K562 (cell line): ENCODE measurements around the gene SLC7A4. TPM values are rescaled to one million over a fixed set of nuclear protein-coding genes. Genes with fewer than 3 reads are reported as not detected.

Experiments used
- BACH1 ChIP-seq: fragments of 200-800 bp; sonication (Bioruptor generic); IDR thresholded peaks from 2 replicates; pipeline ENCODE4 v1.6.1; 2016; ENCODE audit warnings: missing genetic modification characterization, missing compliant biosample characterization
- CBX1 ChIP-seq: sonication (generic); IDR thresholded peaks from 2 replicates; pipeline ENCODE4 v1.6.1; 2016; ENCODE audit warnings: antibody characterized with exemption, low read depth, mild to moderate bottlenecking
- CHD4 ChIP-seq: fragments of 200-600 bp; sonication (generic); IDR thresholded peaks from 3 replicates; pipeline ENCODE4 v1.6.1; 2012; ENCODE audit warnings: low read depth, mild to moderate bottlenecking, mixed read lengths, low read length, inconsistent platforms; ENCODE audit not compliant: insufficient read depth, insufficient replicate concordance, poor library complexity, severe bottlenecking
- FIP1L1 ChIP-seq: fragments of 200-400 bp; formaldehyde crosslinking; IDR thresholded peaks from 2 replicates; pipeline ENCODE4 v1.6.1; 2018; ENCODE audit warnings: mild to moderate bottlenecking, low read depth, low read length; ENCODE audit not compliant: poor library complexity, severe bottlenecking
- HDGF ChIP-seq: fragments of 450-650 bp; IDR thresholded peaks from 2 replicates; pipeline ENCODE4 v1.6.1; 2016
- HMG20A ChIP-seq: fragments of 450-650 bp; formaldehyde crosslinking; conservative IDR thresholded peaks from 2 replicates; pipeline ENCODE4 v1.4.0; 2020; ENCODE audit warnings: mild to moderate bottlenecking, mixed read lengths
- HNRNPK ChIP-seq: fragments of 200-400 bp; formaldehyde crosslinking; IDR thresholded peaks from one replicate; pipeline ENCODE4 v1.6.1; 2018; ENCODE audit warnings: mild to moderate bottlenecking, low read depth, low read length; ENCODE audit not compliant: poor library complexity, severe bottlenecking
- ILF3 ChIP-seq: fragments of 450-650 bp; IDR thresholded peaks from 2 replicates; pipeline ENCODE4 v1.6.1; 2018; ENCODE audit warnings: antibody characterized with exemption, mild to moderate bottlenecking, moderate library complexity, borderline replicate concordance
- MAZ ChIP-seq, 2 experiments: fragments of 450-650 bp in 1 of 2; sonication (generic) in 1 of 2; formaldehyde crosslinking; IDR thresholded peaks in 1 of 2; conservative IDR thresholded peaks in 1 of 2; 2 replicates each; pipeline versions ENCODE4 v1.4.0 to v1.5.0; 2020; ENCODE audit warnings: mild to moderate bottlenecking in 1 of 2, missing genetic modification reagents in 1 of 2
- MCM3 ChIP-seq: fragments of 450-650 bp; IDR thresholded peaks from 2 replicates; pipeline ENCODE4 v1.6.1; 2016
- MITF ChIP-seq: IDR thresholded peaks from 2 replicates; pipeline ENCODE4 v1.6.1; 2014; ENCODE audit warnings: antibody characterized with exemption
- NFE2 ChIP-seq: IDR thresholded peaks from 2 replicates; pipeline ENCODE4 v1.6.1; 2014; ENCODE audit warnings: antibody characterized with exemption, low read depth
- PCBP1 ChIP-seq: fragments of 200-400 bp; formaldehyde crosslinking; IDR thresholded peaks from 2 replicates; pipeline ENCODE4 v1.6.1; 2018; ENCODE audit warnings: mild to moderate bottlenecking, low read depth, low read length; ENCODE audit not compliant: poor library complexity, severe bottlenecking
- RAD21 ChIP-seq, 2 experiments: fragments of 250-450 bp in 1 of 2; fragments of 450-650 bp in 1 of 2; sonication (Bioruptor Pico) in 1 of 2; formaldehyde crosslinking in 1 of 2; IDR thresholded peaks in 1 of 2; conservative IDR thresholded peaks in 1 of 2; 2 replicates each; pipeline versions ENCODE4 v1.4.0 to v1.8.0; 2020 to 2022; ENCODE audit warnings: mild to moderate bottlenecking in 2 of 2, moderate library complexity in 1 of 2
- RBM34 ChIP-seq: fragments of 200-400 bp; formaldehyde crosslinking; IDR thresholded peaks from 2 replicates; pipeline ENCODE4 v1.6.1; 2018; ENCODE audit warnings: low read length, borderline replicate concordance; ENCODE audit not compliant: insufficient read depth
- RFX5 ChIP-seq: IDR thresholded peaks from 2 replicates; pipeline ENCODE4 v1.6.1; 2011; ENCODE audit warnings: low read depth, mild to moderate bottlenecking, improper control_type of control experiment, low read length
- SMAD3 ChIP-seq: fragments of 450-650 bp; formaldehyde crosslinking; conservative IDR thresholded peaks from 2 replicates; pipeline ENCODE4 v1.4.0; 2020; ENCODE audit warnings: mild to moderate bottlenecking
- TCF3 ChIP-seq: sonication (generic); formaldehyde crosslinking; IDR thresholded peaks from 2 replicates; pipeline ENCODE4 v1.4.0; 2020; ENCODE audit warnings: mild to moderate bottlenecking, missing genetic modification reagents
- TFAM ChIP-seq: fragments of 250-450 bp; sonication (Bioruptor Pico); conservative IDR thresholded peaks from 2 replicates; pipeline ENCODE4 v1.5.0; 2021; ENCODE audit warnings: mild to moderate bottlenecking, moderate library complexity
- ZBTB26 ChIP-seq: fragments of 450-650 bp; formaldehyde crosslinking; IDR thresholded peaks from 2 replicates; pipeline ENCODE4 v1.4.0; 2022; ENCODE audit warnings: missing genetic modification characterization
- ZNF395 ChIP-seq: fragments of 200-800 bp; sonication (Bioruptor generic); IDR thresholded peaks from 2 replicates; pipeline ENCODE4 v1.6.1; 2017; ENCODE audit warnings: missing genetic modification characterization, missing compliant biosample characterization
- ZNF668 ChIP-seq: fragments of 250-450 bp; sonication (Bioruptor Pico); IDR thresholded peaks from 2 replicates; pipeline ENCODE4 v1.8.0; 2022; ENCODE audit warnings: mild to moderate bottlenecking, inconsistent platforms
- polyA plus RNA-seq, 8 experiments: library from polyadenylated mRNA; depleted of rRNA in 4 of 8; stranded (reverse) in 5 of 8; unstranded in 3 of 8; fragments of >200 nt; fragmentation: Nextera tagmentation in 2 of 8; fragmentation: Illumina TruSeq in 1 of 8; extraction: Ambion mirVana in 2 of 8; extraction: Trizol in 1 of 8; gene quantifications; 2 replicates each; pipeline versions ENCODE4 v1.2.1 to v1.2.3, GENCODE V29; 2011 to 2014; ENCODE audit warnings: inconsistent platforms in 1 of 8, missing spikeins in 1 of 8
- total RNA-seq, 7 experiments: library from RNA; depleted of rRNA in 6 of 7; stranded (reverse); fragments of >200 nt in 6 of 7; fragmentation: Illumina TruSeq in 2 of 7; extraction: Trizol in 2 of 7; gene quantifications; 2 replicates each; pipeline versions ENCODE4 v1.2.1 to v1.2.3, GENCODE V29; 2011 to 2021; ENCODE audit warnings: low replicate concordance in 1 of 7
- TF ChIP-seq, protein P1 (sequence below): fragments of 450-650 bp; IDR thresholded peaks from 2 replicates; pipeline ENCODE4 v1.6.1; 2016; ENCODE audit warnings: low read depth, mild to moderate bottlenecking, moderate library complexity

Gene SLC7A4
- total and polyA plus RNA-seq, 9 of the 15 experiments (the other 6 are each of a cell fraction or from before 2014, with no cell fraction given) = not detected

DNA sequence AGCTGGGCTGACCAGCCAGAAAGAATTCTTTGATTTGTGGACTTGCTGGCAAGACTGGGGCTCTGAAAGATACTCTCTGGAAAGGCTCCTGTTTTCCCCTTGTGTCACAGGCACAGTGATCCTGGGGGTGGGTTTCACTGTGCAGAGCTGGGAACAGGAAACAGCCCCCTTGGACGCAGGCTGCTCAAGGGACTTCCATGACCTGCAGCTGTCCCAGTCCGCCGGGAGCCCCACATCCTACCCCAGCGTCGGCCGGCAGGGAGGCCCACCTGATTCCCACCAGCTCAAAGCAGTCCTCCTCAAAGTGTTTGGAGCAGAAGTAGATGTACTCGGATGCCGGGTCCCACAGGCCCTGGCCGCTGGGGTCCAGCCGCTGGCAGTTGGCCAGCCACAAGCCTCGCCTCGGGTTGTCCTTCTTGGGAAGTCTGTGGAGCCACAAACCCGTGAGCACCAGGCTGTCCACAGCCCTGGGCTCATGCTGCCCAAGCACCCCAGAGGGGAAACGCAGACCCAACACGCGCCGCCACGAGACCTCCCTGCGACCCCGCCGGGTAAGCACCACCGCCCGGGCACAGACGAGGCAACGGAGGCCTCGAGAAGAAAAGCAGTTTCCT lies 31.3 kb downstream of the SLC7A4 start (continued):
- TF ChIP-seq ZNF395 (CRISPR knock-in tag) = no peak
- TF ChIP-seq ZNF668 (CRISPR knock-in tag) = no peak; the same call in 1 of the 2 replicates
- no peak for TF ChIP-seq TCF3 (CRISPR knock-in tag)
- TF ChIP-seq, protein P1, sequence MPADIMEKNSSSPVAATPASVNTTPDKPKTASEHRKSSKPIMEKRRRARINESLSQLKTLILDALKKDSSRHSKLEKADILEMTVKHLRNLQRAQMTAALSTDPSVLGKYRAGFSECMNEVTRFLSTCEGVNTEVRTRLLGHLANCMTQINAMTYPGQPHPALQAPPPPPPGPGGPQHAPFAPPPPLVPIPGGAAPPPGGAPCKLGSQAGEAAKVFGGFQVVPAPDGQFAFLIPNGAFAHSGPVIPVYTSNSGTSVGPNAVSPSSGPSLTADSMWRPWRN = no peak
- no peak for TF ChIP-seq HNRNPK
- TF ChIP-seq RBM34 = no peak
- no peak for TF ChIP-seq FIP1L1
- TF ChIP-seq NFE2 = no peak
- TF ChIP-seq CHD4 = peak; percentile 64
- no peak for TF ChIP-seq HDGF
- TF ChIP-seq CBX1 = no peak
- TF ChIP-seq HMG20A (CRISPR knock-in tag) = no peak
- TF ChIP-seq BACH1 (tag) = no peak
- no peak for TF ChIP-seq MITF
- no peak for TF ChIP-seq PCBP1
- no peak for TF ChIP-seq RFX5
- peak; percentile 58 for TF ChIP-seq SMAD3
- TF ChIP-seq ZBTB26 = peak; percentile 3; the same call in 1 of the 2 replicates
- no peak for TF ChIP-seq MCM3
- TF ChIP-seq TFAM (CRISPR knock-in tag) = no peak
- TF ChIP-seq MAZ (CRISPR knock-in tag; conservative IDR thresholded peaks at IDR 0.05 in 1 of 2, IDR thresholded peaks at IDR 0.05 in 1 of 2) = no peak; a peak in 1 of 4 replicates
- TF ChIP-seq ILF3 = no peak
- TF ChIP-seq RAD21 (CRISPR knock-in tag; conservative IDR thresholded peaks at IDR 0.05 in 1 of 2, IDR thresholded peaks at IDR 0.05 in 1 of 2) = peak; percentile 5 to 34; a peak in 3 of 4 replicates
